Karpas-422 (cell line): Measurements from ENCODE around the gene BRI3. TPM values are rescaled to one million over a fixed set of nuclear protein-coding genes. Genes with fewer than 3 reads are reported as not detected.

ENCODE experiments used
- total RNA-seq: library from RNA; depleted of rRNA; stranded (reverse); fragments of >200 nt; shearing (Covaris generic); gene quantifications from 2 replicates; pipeline ENCODE4 v1.2.3, GENCODE V29; 2014; ENCODE audit warnings: low replicate concordance; rRNA removed

The BRI3 gene
- total RNA-seq, 1 experiment from 2014 or later: 34.7 TPM

Other genes with a start within 250 kb of the BRI3 start
- gene LMTK2, start 174.8 kb upstream of the BRI3 start, total RNA-seq: 7.5 and 9.1 TPM in 2 replicates
- gene BHLHA15, start 70.2 kb upstream of the BRI3 start, total RNA-seq: not detected in 2 replicates
- gene TECPR1, start 29.5 kb upstream of the BRI3 start, total RNA-seq: 28.4 and 30.7 TPM in 2 replicates
- gene BAIAP2L1, start 119.4 kb downstream of the BRI3 start, total RNA-seq: not detected in 2 replicates